Mammary epithelial cell (primary cell): ENCODE results near the gene ZNF8.

Experiments used
- CTCF ChIP-seq, 2 donors: IDR thresholded peaks in 1 of 2; conservative IDR thresholded peaks in 1 of 2; 2 replicates each; pipeline ENCODE4 v1.5.1; 2011 to 2012; ENCODE audit warnings: inconsistent platforms in 2 of 2, low read length in 2 of 2, mild to moderate bottlenecking in 2 of 2, control low read depth in 1 of 2, low read depth in 1 of 2; ENCODE audit not compliant: insufficient read depth in 1 of 2; ENCODE audit errors: extremely low read depth in 1 of 2
- EZH2 ChIP-seq: IDR thresholded peaks from 2 replicates; pipeline ENCODE4 v1.6.1; 2012; ENCODE audit warnings: low read length, inconsistent platforms, borderline replicate concordance

GRCh38 chr19:58268344-58268743 lies 10.4 kb upstream of the ZNF8 start:
- TF ChIP-seq CTCF (conservative IDR thresholded peaks at IDR 0.05 in 1 of 2, IDR thresholded peaks at IDR 0.05 in 1 of 2; ENCODE audit: extremely low read depth in 1 of 2, insufficient read depth in 1 of 2, low read depth in 1 of 2, low read length in 2 of 2), result no peak
- no peak for TF ChIP-seq EZH2
